ENCODE results near the gene TMEM117. TPM values are rescaled to one million over a fixed set of nuclear protein-coding genes. Genes with fewer than 3 reads are reported as not detected.

The TMEM117 gene
- total RNA-seq, 2 experiments from 2014 or later: 0.95 to 7.1 TPM

DNA sequence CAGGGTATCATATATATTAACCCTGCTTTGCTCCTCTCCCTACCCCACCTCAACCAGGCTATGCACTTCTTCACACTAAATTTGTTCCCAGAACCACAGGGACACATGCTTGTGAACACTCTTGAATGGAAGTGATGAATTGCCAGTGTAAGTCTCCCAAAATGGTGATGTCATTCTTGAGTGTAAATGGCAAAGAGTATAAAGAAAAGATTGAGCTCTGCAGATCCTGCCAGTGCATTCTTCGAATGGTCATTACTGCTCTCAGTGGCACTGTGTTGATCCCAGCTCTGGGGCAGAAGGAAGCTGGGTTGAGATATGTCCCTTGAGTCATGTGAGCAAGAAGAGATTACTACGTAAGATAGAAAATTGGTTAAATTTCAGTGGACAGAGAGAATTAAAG, 313.1 kb downstream of the TMEM117 start:
- no TSS peak for BruUV-seq (replicated peaks)
- no peaks in the 10 kb centered on the region for H3K4me1 ChIP-seq (ENCODE audit: insufficient read depth, low read length, poor library complexity, severe bottlenecking)
- H3K27ac ChIP-seq (ENCODE audit: low read depth, low read length, poor library complexity, severe bottlenecking): no peak overlapping the region
- ChIA-PET POLR2A (interaction anchor here (0.6 to 0.8 kb wide), 2 partner anchors 25 to 442 kb away, joined by 3 to 4 read pairs; no protein-coding TSS in a partner anchor), CTCF (ENCODE audit: unreplicated experiment) (no interaction called here)
- H3K4me3 ChIP-seq (ENCODE audit: low read depth, low read length, poor library complexity, severe bottlenecking): no peak overlapping the region
- H3K9me3 ChIP-seq (ENCODE audit: low read length): no peaks in the 10 kb centered on the region
- TF ChIP-seq EZH2phosphoT487 (IDR thresholded peaks at IDR 0.05; ENCODE audit: borderline replicate concordance, low read depth, low read length): no peak
- TF ChIP-seq, protein P1, sequence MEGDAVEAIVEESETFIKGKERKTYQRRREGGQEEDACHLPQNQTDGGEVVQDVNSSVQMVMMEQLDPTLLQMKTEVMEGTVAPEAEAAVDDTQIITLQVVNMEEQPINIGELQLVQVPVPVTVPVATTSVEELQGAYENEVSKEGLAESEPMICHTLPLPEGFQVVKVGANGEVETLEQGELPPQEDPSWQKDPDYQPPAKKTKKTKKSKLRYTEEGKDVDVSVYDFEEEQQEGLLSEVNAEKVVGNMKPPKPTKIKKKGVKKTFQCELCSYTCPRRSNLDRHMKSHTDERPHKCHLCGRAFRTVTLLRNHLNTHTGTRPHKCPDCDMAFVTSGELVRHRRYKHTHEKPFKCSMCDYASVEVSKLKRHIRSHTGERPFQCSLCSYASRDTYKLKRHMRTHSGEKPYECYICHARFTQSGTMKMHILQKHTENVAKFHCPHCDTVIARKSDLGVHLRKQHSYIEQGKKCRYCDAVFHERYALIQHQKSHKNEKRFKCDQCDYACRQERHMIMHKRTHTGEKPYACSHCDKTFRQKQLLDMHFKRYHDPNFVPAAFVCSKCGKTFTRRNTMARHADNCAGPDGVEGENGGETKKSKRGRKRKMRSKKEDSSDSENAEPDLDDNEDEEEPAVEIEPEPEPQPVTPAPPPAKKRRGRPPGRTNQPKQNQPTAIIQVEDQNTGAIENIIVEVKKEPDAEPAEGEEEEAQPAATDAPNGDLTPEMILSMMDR (conservative IDR thresholded peaks at IDR 0.05; ENCODE audit: low read length): no peak
- DNase-seq (ENCODE audit: low spot score): no peak
- no peaks in the 10 kb centered on the region for H4K20me1 ChIP-seq (ENCODE audit: insufficient read depth, low read length)
- H3K9me2 ChIP-seq (ENCODE audit: insufficient read depth, low read length): no peaks in the 10 kb centered on the region
- H3K4me2 ChIP-seq (ENCODE audit: low read length): no peak overlapping the region
- H3K36me3 ChIP-seq (ENCODE audit: insufficient read depth, low read length): no peaks in the 10 kb centered on the region
- intact Hi-C loops (cut with micrococcal nuclease; ENCODE audit: unreplicated experiment): no loop called here
- H3K79me2 ChIP-seq (ENCODE audit: insufficient read depth, low read depth, low read length): no peaks in the 10 kb centered on the region
- H2AFZ ChIP-seq (ENCODE audit: low read length): no peak overlapping the region

DNA sequence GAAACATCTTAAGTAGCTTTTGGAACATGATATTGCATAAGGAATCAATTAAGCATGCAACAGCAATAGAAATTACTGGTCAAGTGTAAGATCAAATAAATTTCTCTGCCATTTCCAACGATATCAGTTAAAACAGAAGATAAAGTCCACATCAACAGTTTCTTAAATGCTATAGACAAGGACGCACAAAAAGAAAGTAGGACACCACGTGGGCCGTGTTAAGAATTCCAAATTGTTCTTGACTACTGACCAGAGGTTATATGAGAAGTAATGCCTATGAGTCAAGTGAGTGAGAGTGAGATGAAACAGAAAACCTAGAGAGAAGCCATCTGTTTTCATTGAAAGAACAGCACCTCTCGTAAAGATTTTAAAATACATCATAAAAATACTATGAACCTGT, 318.2 kb downstream of the TMEM117 start:
- Histone ChIP-seq H3K27ac (ENCODE audit: low read depth, low read length, poor library complexity, severe bottlenecking) (no peak overlapping the region), H3K79me2 (ENCODE audit: insufficient read depth, low read depth, low read length) (no peaks in the 10 kb centered on the region), H3K36me3 (ENCODE audit: insufficient read depth, low read length) (no peaks in the 10 kb centered on the region), H3K4me1 (ENCODE audit: insufficient read depth, low read length, poor library complexity, severe bottlenecking) (no peaks in the 10 kb centered on the region), H3K4me3 (ENCODE audit: low read depth, low read length, poor library complexity, severe bottlenecking) (no peak overlapping the region), H2AFZ (ENCODE audit: low read length) (no peak overlapping the region), H3K9me3 (ENCODE audit: low read length) (no peaks in the 10 kb centered on the region), H4K20me1 (ENCODE audit: insufficient read depth, low read length) (no peaks in the 10 kb centered on the region), H3K9me2 (ENCODE audit: insufficient read depth, low read length) (no peaks in the 10 kb centered on the region), H3K4me2 (ENCODE audit: low read length) (no peak overlapping the region)
- no TSS peak for BruUV-seq (replicated peaks)
- POLR2A ChIA-PET: no interaction called here
- TF ChIP-seq, protein P1 (conservative IDR thresholded peaks at IDR 0.05; ENCODE audit: low read length): no peak
- no peak for TF ChIP-seq EZH2phosphoT487 (IDR thresholded peaks at IDR 0.05; ENCODE audit: borderline replicate concordance, low read depth, low read length)
- intact Hi-C loops (cut with micrococcal nuclease; ENCODE audit: unreplicated experiment): no loop called here
- CTCF ChIA-PET (ENCODE audit: unreplicated experiment): no interaction called here
- DNase-seq (ENCODE audit: low spot score): no peak

GRCh38 chr12:44155358-44155757, 319.5 kb downstream of the TMEM117 start:
- POLR2A ChIA-PET: no interaction called here

More at GRCh38 chr12:44155358-44155757, 319.5 kb downstream of the TMEM117 start:
- CTCF ChIA-PET (ENCODE audit: unreplicated experiment): no interaction called here
- no peaks in the 10 kb centered on the region for H3K9me2 ChIP-seq (ENCODE audit: insufficient read depth, low read length)
- H3K4me1 ChIP-seq (ENCODE audit: insufficient read depth, low read length, poor library complexity, severe bottlenecking): no peaks in the 10 kb centered on the region
- H3K4me2 ChIP-seq (ENCODE audit: low read length): no peak overlapping the region
- H3K79me2 ChIP-seq (ENCODE audit: insufficient read depth, low read depth, low read length): no peaks in the 10 kb centered on the region
- no peak overlapping the region for H3K4me3 ChIP-seq (ENCODE audit: low read depth, low read length, poor library complexity, severe bottlenecking)
- H3K36me3 ChIP-seq (ENCODE audit: insufficient read depth, low read length): no peaks in the 10 kb centered on the region
- no peak overlapping the region for H3K27ac ChIP-seq (ENCODE audit: low read depth, low read length, poor library complexity, severe bottlenecking)
- no peak for DNase-seq (ENCODE audit: low spot score)
- H4K20me1 ChIP-seq (ENCODE audit: insufficient read depth, low read length): no peaks in the 10 kb centered on the region
- BruUV-seq (replicated peaks): no TSS peak
- H3K9me3 ChIP-seq (ENCODE audit: low read length): no peaks in the 10 kb centered on the region
- H2AFZ ChIP-seq (ENCODE audit: low read length): no peak overlapping the region
- TF ChIP-seq, protein P1 (conservative IDR thresholded peaks at IDR 0.05; ENCODE audit: low read length): no peak
- no peak for TF ChIP-seq EZH2phosphoT487 (IDR thresholded peaks at IDR 0.05; ENCODE audit: borderline replicate concordance, low read depth, low read length)
- intact Hi-C loops (cut with micrococcal nuclease; ENCODE audit: unreplicated experiment): no loop called here

All from OCI-LY7 (cell line).